ENCODE results near the gene TBATA. TPM values are rescaled to one million over a fixed set of nuclear protein-coding genes. Genes with fewer than 3 reads are reported as not detected.

Gene TBATA
- total RNA-seq, 1 donor from 2014 or later = not detected

DNA sequence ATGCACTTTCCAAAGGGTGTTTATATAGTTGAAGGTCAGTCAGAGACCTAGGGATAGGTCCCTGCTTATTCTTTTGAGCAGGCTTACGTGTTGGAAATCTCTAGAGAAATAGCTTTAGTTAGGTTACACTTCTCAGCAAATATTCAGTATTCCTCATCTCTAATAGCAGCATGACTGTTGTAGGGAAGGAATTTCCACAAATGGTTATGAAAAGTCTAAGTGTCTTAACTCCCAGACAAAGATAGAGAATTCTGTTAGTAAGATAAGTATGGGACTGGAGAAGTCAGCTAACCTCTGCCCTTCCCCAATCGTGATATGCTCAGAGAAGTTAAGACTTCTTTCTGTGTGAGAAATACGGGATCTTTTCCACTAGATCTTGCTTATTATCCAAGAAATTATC, 47.0 kb upstream of the TBATA start:
- Histone ChIP-seq H3K36me3 (no peaks in the 10 kb centered on the region), H3K27me3 (no peaks in the 10 kb centered on the region), H3K9me3 (no peaks in the 10 kb centered on the region), H3K4me3 (no peak overlapping the region), H3K4me1 (no peaks in the 10 kb centered on the region), H3K27ac (peak overlapping the region in 1 of 2 donors; percentile 30)
- intact Hi-C loops (cut with DNase I) = no loop called here
- TF ChIP-seq, protein P1, sequence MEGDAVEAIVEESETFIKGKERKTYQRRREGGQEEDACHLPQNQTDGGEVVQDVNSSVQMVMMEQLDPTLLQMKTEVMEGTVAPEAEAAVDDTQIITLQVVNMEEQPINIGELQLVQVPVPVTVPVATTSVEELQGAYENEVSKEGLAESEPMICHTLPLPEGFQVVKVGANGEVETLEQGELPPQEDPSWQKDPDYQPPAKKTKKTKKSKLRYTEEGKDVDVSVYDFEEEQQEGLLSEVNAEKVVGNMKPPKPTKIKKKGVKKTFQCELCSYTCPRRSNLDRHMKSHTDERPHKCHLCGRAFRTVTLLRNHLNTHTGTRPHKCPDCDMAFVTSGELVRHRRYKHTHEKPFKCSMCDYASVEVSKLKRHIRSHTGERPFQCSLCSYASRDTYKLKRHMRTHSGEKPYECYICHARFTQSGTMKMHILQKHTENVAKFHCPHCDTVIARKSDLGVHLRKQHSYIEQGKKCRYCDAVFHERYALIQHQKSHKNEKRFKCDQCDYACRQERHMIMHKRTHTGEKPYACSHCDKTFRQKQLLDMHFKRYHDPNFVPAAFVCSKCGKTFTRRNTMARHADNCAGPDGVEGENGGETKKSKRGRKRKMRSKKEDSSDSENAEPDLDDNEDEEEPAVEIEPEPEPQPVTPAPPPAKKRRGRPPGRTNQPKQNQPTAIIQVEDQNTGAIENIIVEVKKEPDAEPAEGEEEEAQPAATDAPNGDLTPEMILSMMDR (IDR thresholded peaks at IDR 0.05) = no peak
- no peak for DNase-seq (ENCODE audit: low spot score in 2 of 2)

DNA sequence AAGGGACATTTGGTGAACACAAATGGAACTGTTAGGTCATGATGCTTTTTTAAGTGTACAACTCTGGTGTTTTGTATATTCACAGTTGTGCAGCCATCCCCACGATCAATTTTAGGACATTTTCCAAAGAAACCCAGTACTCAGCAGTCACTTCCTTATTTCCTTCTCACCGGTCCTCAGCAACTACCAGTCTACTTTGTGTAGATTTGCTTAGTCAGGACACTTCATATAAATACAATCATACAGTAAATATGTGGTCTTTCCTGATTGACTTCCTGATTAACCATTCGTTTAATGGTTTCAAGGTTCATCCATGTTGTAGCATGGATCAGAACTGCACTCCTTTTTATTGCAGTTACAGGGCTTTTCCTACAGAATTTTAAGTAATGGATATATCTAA, 45.0 kb upstream of the TBATA start:
- Histone ChIP-seq H3K4me3 (no peak overlapping the region), H3K36me3 (peaks cover 0 to 3% of the 10 kb centered on the region in 2 donors), H3K27me3 (no peaks in the 10 kb centered on the region), H3K9me3 (no peaks in the 10 kb centered on the region), H3K4me1 (no peaks in the 10 kb centered on the region), H3K27ac (no peak overlapping the region)
- intact Hi-C loops (cut with DNase I) = no loop called here
- DNase-seq (ENCODE audit: low spot score in 2 of 2) = no peak
- TF ChIP-seq, protein P1 (IDR thresholded peaks at IDR 0.05) = no peak

DNA sequence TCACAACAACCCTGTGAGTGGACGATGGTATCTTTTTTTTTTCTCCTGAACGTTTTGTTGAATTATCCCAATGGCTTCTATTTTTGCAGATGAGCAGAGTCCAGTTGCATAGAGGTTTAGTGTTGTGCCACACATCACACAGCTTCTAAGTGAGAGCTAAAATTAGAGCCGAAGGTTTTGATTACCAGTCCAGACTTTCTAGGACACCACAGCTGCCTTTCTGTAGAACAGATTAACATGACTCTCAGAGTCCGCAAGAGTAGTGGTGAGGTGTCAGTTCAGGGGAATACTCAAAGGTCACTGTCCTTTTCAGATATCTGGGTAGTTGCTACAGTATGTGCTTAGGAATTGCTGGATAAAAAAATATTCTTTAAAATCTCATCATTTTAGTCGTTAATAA, 44.4 kb upstream of the TBATA start:
- H3K4me3 ChIP-seq = no peak overlapping the region
- H3K27me3 ChIP-seq = no peaks in the 10 kb centered on the region
- TF ChIP-seq, protein P1 (IDR thresholded peaks at IDR 0.05) = no peak
- H3K9me3 ChIP-seq = no peaks in the 10 kb centered on the region
- no peak for DNase-seq (ENCODE audit: low spot score in 2 of 2)
- peaks cover 0 to 5% of the 10 kb centered on the region in 2 donors for H3K36me3 ChIP-seq
- intact Hi-C loops (cut with DNase I) = no loop called here
- H3K27ac ChIP-seq = no peak overlapping the region
- no peaks in the 10 kb centered on the region for H3K4me1 ChIP-seq

DNA sequence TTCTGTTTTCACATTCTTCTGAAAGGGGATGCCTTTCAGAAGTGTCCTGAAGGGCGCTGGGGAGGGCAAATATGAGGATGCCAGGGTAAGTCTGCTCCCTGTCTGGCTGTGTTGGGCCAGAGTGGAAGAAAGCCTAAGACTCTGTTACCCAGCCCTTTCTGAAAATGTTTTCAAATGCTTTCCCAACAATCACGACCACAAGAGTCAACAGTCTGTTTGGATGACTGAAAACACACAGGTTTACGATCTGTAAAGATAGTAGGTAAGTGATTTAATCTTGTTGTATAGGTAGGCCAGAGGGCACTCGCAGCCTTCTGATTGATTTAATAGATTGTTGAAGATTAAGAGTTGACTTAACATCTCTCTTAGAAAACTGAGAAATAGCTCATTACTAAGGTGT, 43.7 kb upstream of the TBATA start:
- DNase-seq (ENCODE audit: low spot score in 2 of 2) = no peak
- intact Hi-C loops (cut with DNase I) = no loop called here
- no peak overlapping the region for H3K4me3 ChIP-seq
- no peaks in the 10 kb centered on the region for H3K9me3 ChIP-seq
- no peaks in the 10 kb centered on the region for H3K4me1 ChIP-seq
- TF ChIP-seq, protein P1 (IDR thresholded peaks at IDR 0.05) = no peak
- peaks cover 0 to 5% of the 10 kb centered on the region in 2 donors for H3K36me3 ChIP-seq
- no peaks in the 10 kb centered on the region for H3K27me3 ChIP-seq
- no peak overlapping the region for H3K27ac ChIP-seq

DNA sequence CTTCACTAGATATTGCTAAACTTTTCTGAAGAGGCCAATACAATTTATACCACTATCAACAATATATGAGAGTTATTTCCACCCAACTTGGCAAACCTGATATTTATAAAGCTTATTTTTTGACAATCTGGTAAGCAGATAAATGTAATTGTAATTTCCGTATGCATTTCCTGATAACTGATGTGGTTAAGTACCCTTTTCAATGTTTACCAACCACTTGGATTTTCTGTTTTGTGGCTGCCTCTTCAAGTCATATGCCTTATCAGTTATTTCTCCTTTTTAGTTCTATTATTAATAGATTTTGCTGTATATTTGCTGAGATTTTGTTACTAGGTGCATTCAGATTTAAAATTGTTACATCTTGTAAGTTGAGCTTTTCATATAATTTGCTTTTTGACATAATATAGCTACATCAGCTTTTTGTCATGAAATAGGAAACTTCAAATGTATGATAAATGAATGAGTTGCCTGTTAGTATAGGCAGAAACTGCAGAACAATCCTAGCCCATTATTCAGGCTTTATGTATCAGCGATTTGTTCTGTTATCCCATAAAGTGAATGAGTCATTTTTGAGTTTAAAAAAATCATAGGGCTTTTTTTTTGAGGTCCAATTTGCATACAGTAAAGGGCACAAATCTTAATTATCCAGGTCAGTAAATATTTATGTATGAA, 42.0 kb upstream of the TBATA start:
- no peaks in the 10 kb centered on the region for H3K9me3 ChIP-seq
- H3K27ac ChIP-seq = no peak overlapping the region
- no peaks in the 10 kb centered on the region for H3K4me1 ChIP-seq
- no peak overlapping the region for H3K4me3 ChIP-seq
- peaks cover 0 to 5% of the 10 kb centered on the region in 2 donors for H3K36me3 ChIP-seq
- no peaks in the 10 kb centered on the region for H3K27me3 ChIP-seq
- intact Hi-C loops (cut with DNase I) = no loop called here
- TF ChIP-seq, protein P1 (IDR thresholded peaks at IDR 0.05) = no peak
- no peak for DNase-seq (ENCODE audit: low spot score in 2 of 2)
